Suppressor macrophage (primary cell): ENCODE data around the gene RPP14.
"Not testable (repeated sequence)": the region's sequence is repeated elsewhere in the genome, so short reads cannot be mapped to it uniquely, and the experiment has no call there.

ENCODE experiments used
- DNase-seq, 4 experiments: peaks; one replicate each; pipeline ENCODE4 v3.0.0-alpha.2; 2020 to 2022
- total RNA-seq, 17 experiments: gene quantifications; one replicate each; lab custom pipeline; 2026; ENCODE audit warnings: mixed read lengths in 6 of 17, inconsistent platforms in 3 of 17; lab: John Stamatoyannopoulos, UW

RPP14 gene
- total RNA-seq = 1.8 to 10.6 (median 8.6) reads per million in 17 experiments

DNA sequence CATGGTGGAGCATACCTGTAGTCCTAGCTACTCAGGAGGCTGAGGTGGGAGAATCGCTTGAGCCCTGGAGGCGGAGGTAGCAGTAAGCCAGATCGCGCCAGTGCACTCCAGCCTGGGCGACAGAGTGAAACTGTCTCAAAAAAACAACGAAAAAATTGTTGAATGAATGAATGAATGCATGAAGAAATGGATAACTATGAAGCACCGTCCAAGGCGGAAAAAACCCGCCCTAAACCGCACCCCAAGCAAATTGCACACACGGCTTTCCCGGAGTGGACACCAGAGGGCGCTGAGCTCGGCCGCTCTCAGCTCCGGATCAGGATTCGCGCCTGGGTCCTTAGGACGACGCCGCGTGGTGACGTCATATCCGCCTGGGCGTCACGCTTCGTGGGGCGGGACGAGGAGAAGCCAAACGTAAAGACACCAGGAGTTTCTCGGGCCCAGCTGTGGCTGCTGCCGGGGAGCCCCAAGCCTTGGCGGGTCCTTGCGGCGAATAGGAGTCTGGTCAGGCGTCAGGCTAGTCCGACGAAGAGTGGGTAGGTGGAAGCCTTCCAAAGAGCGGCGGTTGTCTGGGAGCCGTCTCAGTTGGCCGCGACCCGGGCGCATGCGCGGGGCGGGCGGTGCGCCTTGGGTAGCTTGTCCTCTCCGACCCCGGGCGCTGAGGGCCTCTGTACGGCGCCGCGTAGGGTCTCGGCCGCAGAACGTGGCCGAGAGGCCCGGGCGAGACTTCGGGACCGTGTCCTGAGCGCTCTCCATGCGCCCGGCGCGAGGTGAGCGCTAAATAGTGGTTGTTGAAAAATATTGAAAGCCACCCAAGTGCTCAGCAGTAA is at the start of gene RPP14, which contains the start of gene HTD2:
TSS of gene RPP14 (plus strand) at position 364 of the 830 bp plus-strand sequence. CDS start 4,085 bp downstream, outside the sequence.
TSS of gene HTD2 (plus strand) at position 639 of the 830 bp plus-strand sequence. CDS start 11,094 bp downstream, outside the sequence.
- peak; percentile 99 to 100 (median 100) for DNase-seq

DNA sequence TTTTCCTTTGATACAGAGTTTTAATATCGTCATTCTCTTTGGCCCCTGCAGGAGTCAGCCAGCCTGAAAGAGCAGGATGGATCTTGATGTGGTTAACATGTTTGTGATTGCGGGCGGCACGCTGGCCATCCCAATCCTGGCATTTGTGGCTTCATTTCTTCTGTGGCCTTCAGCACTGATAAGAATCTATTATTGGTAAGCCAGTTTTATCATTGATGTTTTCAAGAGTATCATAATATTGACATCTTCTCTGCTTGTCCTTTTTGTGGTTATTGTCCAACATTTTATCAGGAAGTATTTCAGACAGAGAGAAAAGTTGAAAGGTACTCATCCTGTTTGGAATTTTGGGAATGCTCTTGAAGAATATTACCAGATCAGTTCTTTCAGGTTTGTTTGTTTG is 49.5 kb upstream of the RPP14 start:
- no peak for DNase-seq

DNA sequence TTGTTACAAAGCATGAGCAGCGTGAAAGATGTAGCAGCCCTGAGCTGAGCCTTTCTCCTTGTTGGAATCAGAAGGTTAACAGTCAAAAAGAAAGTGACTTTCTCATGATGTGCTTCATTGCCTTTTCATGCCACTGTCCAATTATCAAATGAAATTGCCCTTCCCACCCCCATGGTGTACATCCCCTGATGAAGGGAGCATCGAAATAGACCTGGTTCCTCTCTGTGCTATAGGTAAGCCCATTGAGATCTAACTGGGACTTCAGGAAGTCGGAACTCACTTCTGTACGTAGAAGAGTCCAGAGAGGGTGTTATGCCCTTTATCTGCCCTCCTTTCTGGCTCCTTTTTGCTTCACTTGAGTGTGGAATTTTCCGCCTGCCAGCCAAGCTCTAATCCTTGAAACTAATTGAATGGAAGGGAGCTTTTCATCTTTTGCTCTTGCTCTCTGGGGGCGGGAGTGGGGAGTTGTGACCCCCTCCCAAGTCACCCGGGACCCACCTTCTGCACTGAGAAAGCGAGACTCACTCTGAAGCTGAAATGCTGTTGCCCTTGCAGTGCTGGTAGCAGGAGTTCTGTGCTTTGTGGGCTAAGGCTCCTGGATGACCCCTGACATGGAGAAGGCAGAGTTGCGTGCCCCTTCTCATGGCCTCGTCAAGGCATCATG is 47.5 kb upstream of the RPP14 start:
- DNase-seq = no peak

DNA sequence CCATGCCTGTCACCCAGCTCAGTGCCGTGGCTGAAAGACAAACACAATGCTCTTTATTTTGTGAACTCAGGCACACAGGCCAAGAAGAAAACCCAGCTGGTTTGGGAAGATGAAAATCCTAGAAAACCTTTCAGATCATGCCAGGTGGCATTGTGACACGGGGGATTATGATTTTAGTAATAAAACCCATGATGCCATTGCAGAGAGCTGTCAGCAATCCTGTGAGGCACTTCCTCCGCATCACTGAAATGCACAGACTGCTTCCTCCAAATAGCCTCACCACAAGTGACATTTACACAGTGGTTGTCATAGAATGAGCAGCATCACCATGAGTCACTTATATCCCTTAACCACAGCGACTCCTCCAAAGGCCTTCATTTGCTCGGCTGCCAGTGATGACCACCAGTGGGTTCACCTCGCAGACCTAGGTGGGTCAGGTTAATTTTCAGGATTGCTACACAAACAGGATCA is 45.7 kb upstream of the RPP14 start:
- peak; percentile 78 to 95 (median 85) for DNase-seq

DNA sequence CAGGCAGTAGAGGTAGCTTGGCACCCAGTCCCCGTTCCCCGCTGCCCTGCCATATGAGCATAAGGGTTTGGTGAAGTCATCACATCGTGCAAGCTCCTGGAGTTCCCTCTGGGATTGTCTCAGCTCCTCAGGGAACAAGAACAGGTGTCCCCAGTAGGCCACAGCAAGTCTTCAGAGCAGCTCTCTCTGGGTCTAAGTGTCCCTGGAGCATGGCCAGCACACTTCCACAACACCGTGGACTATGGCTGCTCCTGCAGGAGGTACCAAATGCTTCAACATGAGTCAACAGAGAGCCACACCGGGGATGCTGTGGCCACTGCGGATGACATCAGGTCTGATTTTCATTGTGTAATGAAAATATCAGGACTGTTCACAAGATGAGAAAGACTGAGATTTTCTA is 45.3 kb upstream of the RPP14 start:
- DNase-seq = peak; percentile 39 to 63 (median 46)

DNA sequence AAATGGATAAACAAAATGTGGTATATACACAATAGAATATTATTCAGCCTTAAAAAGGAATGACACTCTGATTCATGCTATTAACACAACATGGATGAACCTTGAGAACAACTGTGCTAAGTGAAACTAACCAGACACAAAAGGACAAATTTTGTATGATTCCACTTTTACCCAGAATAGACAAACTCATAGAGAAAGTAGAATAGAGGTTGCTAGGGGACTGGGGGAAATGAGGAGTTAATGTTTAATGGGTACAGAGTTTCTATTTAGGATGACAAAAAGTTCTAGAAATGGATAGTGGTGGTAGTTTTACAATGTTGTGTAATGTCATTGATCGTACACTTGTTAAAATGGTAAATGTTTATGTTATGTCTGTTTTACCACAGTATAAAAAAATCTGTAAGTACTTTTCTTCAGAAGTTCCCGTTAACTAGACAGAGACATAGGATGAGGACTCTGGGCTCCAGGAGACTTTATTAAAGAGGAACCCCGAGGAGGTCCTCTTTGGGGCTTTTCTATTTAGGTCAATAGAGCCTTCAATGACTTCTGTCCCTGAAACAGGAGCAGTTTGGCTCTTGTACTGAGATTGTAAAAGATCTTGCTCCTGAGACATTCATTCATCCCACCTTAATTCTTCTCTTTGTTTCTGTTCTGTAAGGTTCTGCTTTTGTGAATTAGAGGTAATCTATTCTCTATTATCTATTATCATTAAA is 43.9 kb upstream of the RPP14 start:
- peak in 1 of 4 experiments; percentile 28 for DNase-seq

DNA sequence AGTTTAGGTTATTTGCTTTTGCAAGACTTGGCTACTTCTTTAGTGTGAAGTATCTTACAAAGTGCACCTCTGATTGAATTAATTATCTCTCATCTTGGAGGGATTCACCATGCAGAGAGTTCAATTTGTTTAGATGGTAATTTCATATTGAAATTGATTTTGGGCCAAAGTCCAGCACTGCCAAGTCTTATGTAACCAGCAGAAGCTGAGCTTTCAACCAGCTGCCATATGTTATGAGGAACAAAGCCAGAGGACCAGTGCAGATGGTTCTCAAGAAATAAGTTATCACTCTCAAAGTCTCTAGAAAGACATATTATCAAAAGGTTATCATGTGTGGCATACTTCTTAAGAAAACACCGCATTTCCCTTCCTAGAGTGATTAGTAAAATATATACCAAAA is 39.5 kb upstream of the RPP14 start:
- peak in 3 of 4 experiments; percentile 30 to 46 (median 32) for DNase-seq

DNA sequence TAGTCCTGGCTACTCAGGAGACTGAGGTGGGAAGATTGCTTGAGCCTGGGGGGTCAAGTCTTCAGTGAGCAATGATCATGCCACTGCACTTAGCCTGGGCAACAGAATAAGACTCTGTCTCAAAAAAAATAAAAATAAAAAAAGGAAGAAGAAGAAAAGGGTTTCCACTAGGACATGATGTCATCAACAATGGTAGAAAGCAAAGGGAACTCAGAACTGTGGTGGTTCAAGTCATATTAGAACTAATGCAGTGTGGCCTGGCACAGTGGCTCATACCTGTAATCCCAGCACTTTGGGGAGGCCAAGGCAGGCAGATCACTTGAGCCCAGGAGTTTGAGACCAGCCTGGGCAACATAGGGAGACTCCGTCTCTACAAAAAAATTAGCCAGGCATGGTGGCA is 38.5 kb upstream of the RPP14 start:
- DNase-seq = peak in 2 of 4 experiments; percentile 44 to 57

DNA sequence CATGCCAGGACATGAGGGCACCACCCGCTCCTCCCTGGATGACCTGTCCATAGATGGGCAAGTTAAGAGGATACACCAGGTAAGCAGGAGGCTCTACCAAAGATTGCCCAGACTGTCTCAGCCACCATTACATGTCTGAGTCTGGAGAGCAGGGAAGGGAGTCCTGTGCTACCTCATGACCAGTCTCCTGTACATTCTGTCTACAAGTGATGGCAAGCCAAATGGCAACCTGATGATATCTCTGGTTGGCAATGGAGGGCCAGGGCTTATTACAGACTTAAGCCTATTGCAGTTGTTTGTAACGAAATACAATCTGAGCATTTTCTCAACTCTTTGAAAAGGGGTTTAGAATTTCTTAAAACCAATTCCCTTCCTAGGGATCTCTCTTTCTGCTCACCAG is 36.7 kb upstream of the RPP14 start:
- no peak for DNase-seq

DNA sequence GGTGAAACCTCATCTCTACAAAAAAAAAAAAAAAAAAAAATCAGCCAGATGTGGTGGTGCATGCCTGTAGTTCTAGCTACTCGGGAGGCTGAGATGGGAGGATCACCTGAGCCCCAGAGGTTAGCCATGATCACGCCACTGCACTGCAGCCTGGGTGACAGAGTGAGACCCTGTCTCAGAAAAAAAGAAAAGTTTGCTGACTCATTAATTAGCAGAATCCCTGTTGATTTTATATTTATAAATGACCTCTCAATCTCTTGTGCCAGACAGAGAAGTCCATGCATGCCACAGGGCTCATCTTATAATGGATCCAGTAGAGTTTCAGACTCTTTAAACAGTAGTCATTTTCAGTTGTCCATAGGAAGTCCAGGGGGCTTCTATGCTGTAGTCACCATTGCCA is 35.6 kb upstream of the RPP14 start:
- DNase-seq = no peak

DNA sequence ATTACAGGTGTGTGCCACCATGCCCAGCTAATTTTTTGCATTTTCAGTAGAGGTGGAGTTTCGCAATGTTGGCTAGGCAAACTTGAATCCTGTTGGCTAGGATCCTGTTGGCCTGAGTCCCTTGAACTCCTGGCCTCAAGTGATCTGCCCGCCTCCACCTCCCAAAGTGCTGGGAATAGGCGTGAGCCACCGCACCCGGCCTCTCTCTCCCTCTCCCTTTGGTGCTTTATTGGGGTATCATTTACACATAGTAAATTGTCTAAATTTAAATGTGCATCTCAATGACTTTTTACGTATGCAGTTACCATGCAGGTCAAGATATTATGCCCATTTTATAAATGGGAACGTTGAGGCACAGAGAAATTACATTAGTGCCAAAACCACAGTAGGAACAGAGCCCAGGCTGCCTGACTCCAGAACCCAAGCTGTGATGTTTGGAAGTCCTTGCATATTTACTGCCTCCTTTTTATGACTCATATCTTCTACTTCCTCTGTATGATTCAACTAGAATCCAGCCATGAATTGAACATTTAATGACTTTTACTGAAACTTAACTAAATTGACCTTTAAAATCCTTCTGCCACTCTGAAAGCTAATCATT is 34.0 kb upstream of the RPP14 start:
- DNase-seq = peak; percentile 69 to 90 (median 84)

DNA sequence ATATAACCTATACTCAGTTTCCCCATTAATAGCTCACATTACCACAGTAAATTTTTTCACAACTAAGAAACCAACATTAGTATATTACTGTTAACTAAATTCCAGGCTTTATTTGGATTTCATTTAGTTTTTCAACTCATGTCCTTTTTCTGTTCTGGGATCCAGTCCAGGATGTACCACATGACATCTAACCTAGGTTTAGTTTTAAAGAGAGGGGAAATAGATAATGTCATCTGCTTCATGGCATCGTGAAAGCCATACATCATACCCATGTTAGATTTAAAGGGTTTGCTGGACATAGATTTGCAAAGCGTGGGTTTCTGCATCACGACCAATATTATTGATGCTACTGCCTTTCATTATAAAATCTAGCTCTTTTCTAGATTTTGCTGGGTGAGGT is 33.2 kb upstream of the RPP14 start:
- peak in 1 of 4 experiments; percentile 26 for DNase-seq

DNA sequence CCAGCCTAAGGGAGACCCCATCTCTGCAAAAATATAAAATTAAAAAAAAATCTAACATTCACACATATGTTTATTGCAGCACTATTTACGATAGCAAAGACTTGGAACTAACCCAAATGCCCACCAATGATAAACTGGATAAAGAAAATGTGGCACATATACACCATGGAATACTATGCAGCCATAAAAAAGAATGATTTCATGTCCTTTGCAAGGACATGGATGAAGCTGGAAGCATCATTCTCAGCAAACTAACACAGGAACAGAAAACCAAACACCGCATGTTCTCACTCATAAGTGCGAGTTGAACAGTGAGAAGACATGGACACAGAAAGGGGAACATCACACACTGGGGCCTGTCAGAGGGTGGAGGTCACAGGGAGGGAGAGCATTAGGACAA is 32.7 kb upstream of the RPP14 start:
- peak in 3 of 4 experiments; percentile 19 to 30 (median 27) for DNase-seq

DNA sequence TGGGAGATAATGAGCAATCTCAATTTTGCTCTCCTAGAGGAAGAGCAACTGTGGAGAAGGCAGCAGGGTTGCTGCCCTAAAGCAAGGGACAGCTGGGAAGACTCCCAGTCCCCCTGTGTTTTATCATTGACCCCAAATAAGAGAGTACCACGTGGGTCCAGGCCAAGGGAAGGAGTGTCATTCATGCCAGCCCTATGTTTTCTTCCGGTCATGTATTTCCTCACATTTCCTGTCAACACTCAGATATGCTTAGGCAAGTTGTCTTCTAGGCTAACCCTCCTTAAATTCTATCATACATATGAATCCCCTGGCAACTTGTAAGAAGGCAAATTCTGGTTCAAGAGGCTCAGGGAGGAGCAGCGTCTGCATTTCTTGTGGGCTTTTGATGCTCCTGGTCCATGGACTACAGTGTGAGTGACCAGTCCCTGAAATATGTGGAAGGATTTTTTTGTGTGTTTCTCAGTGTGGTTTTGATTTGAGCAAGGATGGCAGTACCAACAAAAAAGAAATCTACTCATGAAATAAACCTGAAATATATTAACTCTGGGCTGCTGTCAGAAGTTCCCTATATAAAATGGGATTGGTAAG is 31.9 kb upstream of the RPP14 start:
- peak in 2 of 4 experiments; percentile 41 to 50 for DNase-seq

DNA sequence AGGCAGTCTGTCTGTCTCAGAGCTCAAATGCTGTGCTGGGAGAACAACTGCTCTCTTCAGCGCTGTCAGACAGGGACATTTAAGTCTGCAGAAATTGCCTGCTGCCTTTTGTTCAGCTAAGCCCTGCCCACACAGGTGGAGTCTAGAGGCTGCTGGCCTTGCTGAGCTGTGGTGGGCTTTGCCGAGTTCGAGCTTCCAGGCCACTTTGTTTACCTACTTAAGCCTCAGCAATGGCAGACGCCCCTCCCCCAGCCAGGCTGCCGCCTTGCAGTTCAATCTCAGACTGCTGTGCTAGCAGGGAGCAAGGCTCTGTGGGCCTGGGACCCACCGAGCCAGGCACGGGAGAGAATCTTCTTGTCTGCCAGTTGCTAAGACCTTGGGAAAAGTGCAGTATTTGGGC is 25.0 kb upstream of the RPP14 start:
- DNase-seq = no peak

DNA sequence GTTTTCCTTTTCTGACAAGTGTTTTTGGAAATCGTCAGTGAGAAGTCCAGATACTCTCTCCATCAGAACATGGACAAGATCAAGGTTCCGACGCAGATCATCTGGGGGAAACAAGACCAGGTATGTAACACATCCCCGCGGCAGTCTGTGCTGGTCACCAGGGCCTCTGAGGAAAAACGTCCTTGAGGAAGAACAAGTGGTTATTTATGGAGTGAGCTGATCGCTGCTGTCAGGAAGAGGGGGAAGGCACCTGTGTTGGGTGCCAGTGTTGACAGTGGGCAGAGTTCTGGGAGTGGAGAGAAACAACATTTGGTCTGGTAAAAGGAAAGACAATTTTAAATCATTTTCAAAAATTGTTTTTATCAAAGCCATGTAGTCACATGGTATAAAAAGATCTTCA is 20.7 kb upstream of the RPP14 start:
- no peak for DNase-seq

DNA sequence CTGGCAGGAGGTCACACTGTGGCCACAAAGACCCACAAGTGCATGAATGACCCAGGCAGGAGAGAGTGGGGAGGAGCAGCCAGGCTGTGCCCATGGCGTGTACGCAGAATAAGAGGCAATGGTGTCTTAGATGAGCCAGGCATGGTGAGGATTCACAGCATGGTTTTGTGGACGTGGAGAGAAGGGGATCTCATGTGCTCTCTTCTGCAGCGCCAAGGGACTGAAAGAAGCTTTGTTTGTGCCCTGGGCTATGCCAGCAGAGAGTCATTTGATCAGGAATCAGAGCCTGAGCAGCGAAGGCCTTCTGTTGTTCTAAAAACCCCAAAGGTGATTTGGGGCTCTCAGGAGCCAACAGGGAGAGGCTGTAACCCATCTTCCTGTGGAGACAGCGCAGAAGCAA is 18.7 kb upstream of the RPP14 start:
- DNase-seq = no peak

DNA sequence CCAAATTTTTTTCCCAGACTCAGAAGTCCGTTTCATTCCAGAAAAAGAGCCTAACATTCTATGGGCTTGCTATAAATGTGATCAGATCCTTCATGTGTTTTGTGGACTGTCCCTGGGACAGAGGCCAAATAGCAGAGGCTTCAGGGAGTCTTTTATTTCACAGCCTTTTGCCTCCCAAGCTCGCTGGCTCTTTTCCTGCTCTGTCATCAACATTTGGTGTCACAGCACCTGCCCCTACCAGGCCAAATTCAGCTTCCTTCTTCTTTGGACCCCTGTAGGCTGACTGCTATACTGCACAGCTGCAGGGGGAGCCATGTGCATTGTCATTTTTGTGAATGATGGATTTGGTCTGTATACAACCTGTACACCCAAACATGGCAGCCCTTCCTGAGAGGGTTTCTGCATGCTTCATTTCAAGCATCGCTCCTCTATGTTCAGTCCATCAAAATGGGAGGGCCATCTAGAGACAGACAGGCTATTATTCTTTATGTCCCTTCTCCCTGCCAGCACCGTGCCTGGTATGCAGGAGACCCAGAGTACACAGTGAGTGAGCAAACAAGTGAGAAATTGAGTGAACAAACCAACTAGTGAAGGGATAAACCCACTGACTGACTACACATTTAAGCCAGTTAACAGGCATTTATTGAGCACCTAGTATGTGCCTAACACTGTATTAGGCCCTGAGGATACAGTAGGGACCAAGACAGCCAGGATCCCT is 17.9 kb upstream of the RPP14 start:
- DNase-seq = no peak

DNA sequence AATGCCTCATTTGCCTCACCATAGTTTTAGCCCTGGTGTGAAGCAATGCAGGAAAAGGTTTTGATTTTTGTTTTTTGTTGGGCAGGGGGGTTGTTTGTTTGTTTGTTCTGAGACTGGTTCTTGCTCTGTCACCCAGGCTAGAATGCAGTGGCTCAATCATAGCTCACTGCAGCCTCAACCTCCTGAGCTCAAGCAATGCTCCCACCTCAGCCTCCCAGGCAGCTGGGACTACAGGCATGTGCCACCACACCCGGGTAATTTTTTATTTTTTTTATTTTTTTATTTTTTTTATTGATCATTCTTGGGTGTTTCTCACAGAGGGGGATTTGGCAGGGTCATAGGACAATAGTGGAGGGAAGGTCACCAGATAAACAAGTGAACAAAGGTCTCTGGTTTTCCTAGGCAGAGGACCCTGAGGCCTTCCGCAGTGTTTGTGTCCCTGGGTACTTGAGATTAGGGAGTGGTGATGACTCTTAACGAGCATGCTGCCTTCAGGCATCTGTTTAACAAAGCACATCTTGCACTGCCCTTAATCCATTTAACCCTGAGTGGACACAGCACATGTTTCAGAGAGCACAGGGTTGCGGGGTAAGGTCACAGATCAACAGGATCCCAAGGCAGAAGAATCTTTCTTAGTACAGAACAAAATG is 17.0 kb upstream of the RPP14 start:
- not testable (repeated sequence) for DNase-seq

DNA sequence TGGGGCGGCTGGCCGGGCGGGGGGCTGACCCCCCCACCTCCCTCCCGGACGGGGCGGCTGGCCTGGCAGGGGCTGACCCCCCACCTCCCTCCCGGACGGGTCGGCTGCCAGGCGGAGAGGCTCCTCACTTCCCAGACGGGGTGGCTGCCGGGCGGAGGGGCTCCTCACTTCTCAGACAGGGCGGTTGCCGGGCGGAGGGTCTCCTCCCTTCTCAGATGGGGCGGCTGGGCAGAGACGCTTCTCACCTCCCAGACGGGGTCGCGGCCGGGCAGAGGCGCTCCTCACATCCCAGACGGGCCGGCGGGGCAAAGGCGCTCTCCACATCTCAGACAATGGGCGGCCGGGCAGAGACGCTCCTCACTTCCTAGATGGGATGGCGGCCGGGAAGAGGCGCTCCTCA is 15.6 kb upstream of the RPP14 start:
- DNase-seq = not testable (repeated sequence)
